ENCODE data around the gene SYNDIG1.

SYNDIG1 gene

GRCh38 chr20:24705486-24705885, 236.1 kb downstream of the SYNDIG1 start:
- DNase-seq (ENCODE audit: low read depth in 4 of 4, low spot score in 1 of 4): no peak

DNA sequence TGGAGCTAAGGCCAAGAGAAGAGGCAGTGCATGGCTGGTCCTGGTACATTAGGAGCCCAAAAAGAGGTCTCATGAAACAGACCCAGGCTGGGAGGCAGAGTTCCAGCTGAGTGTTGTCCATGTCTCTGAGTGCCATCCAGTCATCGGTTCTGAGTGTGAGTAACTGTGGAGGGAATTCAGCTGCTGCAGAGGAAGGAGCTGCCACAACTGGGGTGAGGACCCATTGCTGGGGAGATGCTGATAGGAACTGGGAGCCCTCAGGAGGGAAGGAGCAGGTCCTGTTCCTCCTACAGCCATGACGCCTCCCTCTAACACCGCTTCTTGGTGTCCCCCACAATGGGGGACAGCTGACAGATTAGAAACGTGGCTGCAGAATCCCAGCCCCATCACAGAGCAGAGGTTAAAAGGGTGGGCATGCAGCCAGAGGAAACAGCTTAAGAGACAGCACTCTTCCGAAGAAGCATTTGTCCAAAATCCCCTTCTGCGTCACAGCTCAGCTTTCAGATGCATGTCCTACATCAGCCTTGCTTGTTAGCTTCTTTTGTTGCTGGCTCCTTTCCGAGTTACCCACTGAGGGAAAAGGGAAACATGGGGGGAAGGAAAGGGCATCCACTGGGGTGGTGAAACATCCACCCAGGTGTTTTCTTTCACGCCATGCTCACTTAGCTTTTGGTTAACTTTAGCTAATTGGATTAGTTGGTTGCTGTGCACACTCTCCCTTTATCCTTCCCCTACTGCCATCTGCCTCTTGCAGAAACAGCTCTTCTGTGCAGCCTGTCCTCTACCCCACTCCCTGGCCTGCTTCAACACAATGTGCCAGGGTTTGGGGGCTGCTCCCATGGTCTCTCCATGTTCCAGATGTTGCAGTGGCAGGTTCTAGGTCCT, 239.2 kb downstream of the SYNDIG1 start:
- DNase-seq (ENCODE audit: low read depth in 4 of 4, low spot score in 1 of 4): no peak

Data from stimulated activated CD4-positive, alpha-beta T cell treated with anti-CD3 and anti-CD28 coated beads, Interleukin-1b, Interleukin-23, amount 100 ng/mL, for 24 hours (primary cell).